Endothelial cell of umbilical vein (primary cell): Measurements from ENCODE around the gene CD99L2. TPM values are rescaled to one million over a fixed set of nuclear protein-coding genes. Genes with fewer than 3 reads are reported as not detected.

Experiments
- BruUV-seq: library from RNA; stranded (reverse); fragments of 400-500 nt; replicated peaks from 2 replicates; lab custom pipeline; 2021; lab: Mats Ljungman, UMichigan
- CTCF ChIA-PET: fragments of 300-600, 350-600 bp; sonication (Branson Sonifier 250); formaldehyde crosslinking; loops from one replicate; lab custom pipeline; 2021; ENCODE audit warnings: antibody characterized with exemption, inconsistent platforms; lab: Charles Lee
- POLR2A ChIA-PET: fragments of 300-600, 350-600 bp; sonication (Branson Sonifier 250); formaldehyde crosslinking; loops from one replicate; lab custom pipeline; 2021; ENCODE audit warnings: antibody characterized with exemption, inconsistent platforms; lab: Charles Lee
- DNase-seq: peaks from one replicate; pipeline ENCODE4 v3.0.0-alpha.2; 2011; ENCODE audit warnings: low read depth, low spot score
- FAIRE-seq: peaks from 2 replicates; lab custom pipeline; 2011; peaks lifted over from hg19 to GRCh38; lab: Jason Lieb, UNC
- H2AFZ ChIP-seq: 2 replicates; pipeline ENCODE4 v1.6.0; 2012; ENCODE audit warnings: low read depth, low read length, control low read depth, inconsistent platforms
- H3K27ac ChIP-seq: 2 replicates; pipeline ENCODE4 v1.5.1; 2011; ENCODE audit warnings: low read depth, mild to moderate bottlenecking, control low read depth, low read length, moderate library complexity; ENCODE audit not compliant: insufficient read depth
- H3K27me3 ChIP-seq, 2 experiments: 2 replicates each; pipeline versions ENCODE4 v1.6.0 to v1.6.1; 2011; ENCODE audit warnings: low read length in 2 of 2, mixed read lengths in 1 of 2; ENCODE audit not compliant: control insufficient read depth in 2 of 2, insufficient read depth in 2 of 2
- H3K36me3 ChIP-seq, 2 experiments: 2 replicates in 1 of 2; 3 replicates in 1 of 2; pipeline ENCODE4 v1.5.1; 2011; ENCODE audit warnings: low read length in 2 of 2, mild to moderate bottlenecking in 1 of 2, moderate library complexity in 1 of 2; ENCODE audit not compliant: control insufficient read depth in 2 of 2, insufficient read depth in 2 of 2; ENCODE audit errors: extremely low read depth in 1 of 2
- H3K4me1 ChIP-seq: 3 replicates; pipeline ENCODE4 v1.5.1; 2011; ENCODE audit warnings: mild to moderate bottlenecking, low read length; ENCODE audit not compliant: control insufficient read depth, insufficient read depth; ENCODE audit errors: extremely low read depth
- H3K4me2 ChIP-seq: 2 replicates; pipeline ENCODE4 v1.6.1; 2011; ENCODE audit warnings: low read length, control low read depth, mixed read lengths; ENCODE audit not compliant: insufficient read depth
- H3K4me3 ChIP-seq, 3 experiments: fragments of 200-600 bp in 1 of 3; sonication (generic), shearing (Covaris generic) in 1 of 3; replicated peaks in 1 of 3; 2 replicates each; pipeline ENCODE4 v1.5.1; 2011 to 2016; ENCODE audit warnings: control low read depth in 3 of 3, low read length in 3 of 3, mild to moderate bottlenecking in 2 of 3, inconsistent platforms in 1 of 3, low read depth in 1 of 3, moderate library complexity in 1 of 3; ENCODE audit not compliant: insufficient read depth in 1 of 3
- H3K79me2 ChIP-seq: 2 replicates; pipeline ENCODE4 v1.6.0; 2012; ENCODE audit warnings: low read length, inconsistent platforms; ENCODE audit not compliant: control insufficient read depth, insufficient read depth
- H3K9ac ChIP-seq: replicated peaks from 2 replicates; pipeline ENCODE3; 2011; ENCODE audit warnings: low read length, control low read depth; ENCODE audit not compliant: insufficient read depth; ENCODE audit errors: extremely low read depth
- H3K9me1 ChIP-seq: replicated peaks from 3 replicates; pipeline ENCODE4 v1.6.0; 2011; ENCODE audit warnings: mild to moderate bottlenecking, low read length; ENCODE audit not compliant: control insufficient read depth, insufficient read depth; ENCODE audit errors: extremely low read depth
- H3K9me3 ChIP-seq: replicated peaks from 2 replicates; pipeline ENCODE4 v1.5.1; 2012; ENCODE audit warnings: low read length, inconsistent platforms; ENCODE audit not compliant: control insufficient read depth, insufficient read depth
- H4K20me1 ChIP-seq: replicated peaks from 2 replicates; pipeline ENCODE3; 2011; ENCODE audit warnings: mild to moderate bottlenecking, low read length; ENCODE audit not compliant: control insufficient read depth, insufficient read depth; ENCODE audit errors: extremely low read depth
- CTCF ChIP-seq, 2 donors: IDR thresholded peaks; 1 replicate in 1 of 2; 2 replicates in 1 of 2; pipeline ENCODE4 v1.5.1; 2011; ENCODE audit warnings: low read length in 2 of 2, mild to moderate bottlenecking in 2 of 2, moderate library complexity in 2 of 2, control low read depth in 1 of 2, inconsistent platforms in 1 of 2, low read depth in 1 of 2; ENCODE audit not compliant: insufficient read depth in 1 of 2; ENCODE audit errors: extremely low read depth in 1 of 2
- EZH2 ChIP-seq: IDR thresholded peaks from 2 replicates; pipeline ENCODE4 v1.6.1; 2012; ENCODE audit warnings: borderline replicate concordance, low read depth, mild to moderate bottlenecking, moderate library complexity, low read length, inconsistent platforms; ENCODE audit not compliant: severe bottlenecking
- FOS ChIP-seq: IDR thresholded peaks from 2 replicates; pipeline ENCODE4 v1.6.1; 2011; ENCODE audit warnings: mild to moderate bottlenecking, low read length, moderate library complexity, borderline replicate concordance; ENCODE audit not compliant: insufficient read depth
- GATA2 ChIP-seq: IDR thresholded peaks from 2 replicates; pipeline ENCODE4 v1.7.0; 2011; ENCODE audit warnings: low read depth, mild to moderate bottlenecking, moderate library complexity, mixed read lengths, low read length; ENCODE audit not compliant: insufficient read length, insufficient read depth
- JUN ChIP-seq: IDR thresholded peaks from 2 replicates; pipeline ENCODE4 v1.6.1; 2011; ENCODE audit warnings: borderline replicate concordance, low read depth; ENCODE audit not compliant: insufficient read length, insufficient read depth
- MAX ChIP-seq: IDR thresholded peaks from 2 replicates; pipeline ENCODE4 v1.6.1; 2011; ENCODE audit not compliant: insufficient read depth, insufficient read length
- MYC ChIP-seq: IDR thresholded peaks from one replicate; pipeline ENCODE4 v1.6.1; 2011; ENCODE audit warnings: mild to moderate bottlenecking, low read depth, low read length
- POLR2A ChIP-seq: IDR thresholded peaks from 2 replicates; pipeline ENCODE4 v1.6.1; 2012; ENCODE audit warnings: low read depth, mild to moderate bottlenecking, control low read depth, low read length
- POLR2AphosphoS5 ChIP-seq: IDR thresholded peaks from 2 replicates; pipeline ENCODE4 v1.6.1; 2012; ENCODE audit warnings: low read depth, mild to moderate bottlenecking, control low read depth, low read length, moderate library complexity; ENCODE audit not compliant: insufficient read depth
- dilution Hi-C: fragments of 300-500 bp; cut with MboI; formaldehyde crosslinking; loops from one replicate; pipeline ENCODE4 v1.15.0; 2019; ENCODE audit warnings: low sequenced_read_pairs; ENCODE audit not compliant: extremely low pct_ligation_motif_present
- intact Hi-C: fragments of 100-400 bp; cut with micrococcal nuclease; formaldehyde crosslinking; loops from one replicate; pipeline ENCODE4 v1.10.0; 2022
- polyA plus RNA-seq, 4 experiments: library from polyadenylated mRNA; depleted of rRNA in 3 of 4; stranded (reverse) in 3 of 4; unstranded in 1 of 4; fragments of >200 nt; gene quantifications; 2 replicates each; pipeline versions ENCODE4 v1.2.1 to v1.2.3, GENCODE V29; 2011 to 2012; ENCODE audit warnings: missing spikeins in 1 of 4
- total RNA-seq: library from RNA; stranded (reverse); gene quantifications from 2 replicates; pipeline ENCODE4 v1.2.3, GENCODE V29; 2021

CD99L2 gene
- total and polyA plus RNA-seq, 2 donors (not counting 3 experiments of a cell fraction or from before 2014, with no cell fraction given), result 33.2 to 43.4 TPM

- H2AFZ ChIP-seq, result no peak overlapping the region
- DNase-seq, result no peak
- dilution Hi-C loops, result no loop called here
- H4K20me1 ChIP-seq, result no peaks in the 10 kb centered on the region
- POLR2A ChIA-PET, result no interaction called here
- no peak for TF ChIP-seq FOS
- TF ChIP-seq MAX, result no peak
- no peak for TF ChIP-seq EZH2
- no peak for TF ChIP-seq GATA2
- TF ChIP-seq POLR2AphosphoS5, result no peak
- TF ChIP-seq POLR2A, result no peak
- TF ChIP-seq MYC, result no peak
- TF ChIP-seq CTCF (IDR thresholded peaks at IDR 0.05; ENCODE audit: extremely low read depth in 1 of 2, insufficient read depth in 1 of 2, low read depth in 1 of 2, low read length in 2 of 2), result no peak
- no peak for TF ChIP-seq JUN
- no peaks in the 10 kb centered on the region for H3K9me3 ChIP-seq
- FAIRE-seq, result no peak
- no peak overlapping the region for H3K27ac ChIP-seq
- H3K4me1 ChIP-seq, result peaks cover 2% of the 10 kb centered on the region
- H3K36me3 ChIP-seq, result no peaks in the 10 kb centered on the region
- intact Hi-C loops, result no loop called here
- no peak overlapping the region for H3K4me2 ChIP-seq
- no peaks in the 10 kb centered on the region for H3K79me2 ChIP-seq
- no peak overlapping the region for H3K9ac ChIP-seq
- no TSS peak for BruUV-seq
- CTCF ChIA-PET, result interaction anchor here (0.5 kb wide), 1 partner anchor 10 kb away, joined by 4 read pairs; no protein-coding TSS in a partner anchor
- H3K9me1 ChIP-seq, result no peaks in the 10 kb centered on the region
- no peaks in the 10 kb centered on the region for H3K27me3 ChIP-seq
- H3K4me3 ChIP-seq, result no peak overlapping the region
Measured at GRCh38 chrX:150869450-150869849, 29.0 kb downstream of the CD99L2 start.
